Activated CD8-positive, alpha-beta memory T cell treated with anti-CD3 and anti-CD28 coated beads for 4 hours (primary cell): Measurements from ENCODE around the gene TCFL5.
"Not testable (repeated sequence)": the region's sequence is repeated elsewhere in the genome, so short reads cannot be mapped to it uniquely, and the experiment has no call there.

ENCODE experiments used
- DNase-seq, 2 donors: peaks; one replicate each; pipeline ENCODE4 v3.0.0-alpha.2; 2020; ENCODE audit warnings: low read depth in 2 of 2

Gene TCFL5

DNA sequence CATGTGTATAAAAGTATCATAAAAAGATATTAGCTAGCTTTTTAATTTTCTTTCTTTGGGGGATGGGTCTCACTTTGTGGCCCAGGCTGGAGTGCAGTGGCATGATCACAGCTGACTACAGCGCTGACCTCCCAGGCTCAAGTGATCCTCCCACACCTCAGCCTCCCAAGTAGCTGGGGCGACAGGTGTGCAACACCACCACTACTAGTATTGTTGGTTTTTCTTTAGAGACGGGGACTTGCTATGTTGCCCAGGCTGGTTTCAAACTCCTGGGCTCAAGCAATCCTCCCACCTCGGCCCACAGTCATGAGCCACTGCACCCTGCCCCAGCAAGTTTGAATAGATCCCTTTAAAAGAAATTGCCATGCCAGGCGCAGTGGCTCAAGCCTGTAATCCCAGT is 6.5 kb downstream of the TCFL5 start:
- DNase-seq: no peak

DNA sequence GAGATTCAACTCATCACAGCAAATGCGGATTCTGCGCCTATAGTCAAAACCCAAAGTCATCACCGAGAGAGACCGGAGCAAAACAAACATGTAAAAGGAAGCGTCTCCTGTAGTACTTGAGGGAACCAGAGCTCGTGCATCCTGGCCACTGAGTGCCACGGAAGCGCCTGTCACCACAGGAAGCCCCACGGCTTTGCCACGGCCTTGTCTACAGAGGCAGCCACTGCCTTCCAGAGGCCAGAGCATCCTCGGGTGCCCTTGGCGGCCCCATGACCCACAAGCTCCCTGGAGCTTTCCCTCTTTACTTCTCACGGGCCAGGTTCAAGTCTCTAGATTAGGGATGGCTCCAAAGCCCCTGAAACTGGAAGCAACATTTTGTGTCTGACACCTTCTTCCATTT is 7.5 kb downstream of the TCFL5 start:
- no peak for DNase-seq

DNA sequence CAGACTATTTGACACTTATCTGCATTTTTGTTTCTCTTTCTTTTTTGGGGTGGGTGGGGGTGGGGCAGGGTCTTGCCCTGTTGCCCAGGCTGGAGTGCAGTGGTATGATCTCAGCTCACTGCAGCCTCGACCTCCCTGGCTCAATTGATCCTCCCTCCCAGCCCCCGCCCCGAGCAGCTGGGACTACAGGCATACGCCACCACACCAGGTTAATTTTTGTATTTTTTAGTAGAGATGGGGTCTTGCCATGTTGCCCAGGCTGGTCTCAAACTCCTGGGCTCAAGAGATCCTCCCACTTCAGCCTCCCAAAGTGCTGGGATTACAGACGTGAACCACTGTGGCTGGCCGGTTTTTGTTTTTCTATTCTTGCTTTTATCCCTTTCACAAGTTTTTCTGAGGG is 8.3 kb downstream of the TCFL5 start:
- DNase-seq: not testable (repeated sequence)

DNA sequence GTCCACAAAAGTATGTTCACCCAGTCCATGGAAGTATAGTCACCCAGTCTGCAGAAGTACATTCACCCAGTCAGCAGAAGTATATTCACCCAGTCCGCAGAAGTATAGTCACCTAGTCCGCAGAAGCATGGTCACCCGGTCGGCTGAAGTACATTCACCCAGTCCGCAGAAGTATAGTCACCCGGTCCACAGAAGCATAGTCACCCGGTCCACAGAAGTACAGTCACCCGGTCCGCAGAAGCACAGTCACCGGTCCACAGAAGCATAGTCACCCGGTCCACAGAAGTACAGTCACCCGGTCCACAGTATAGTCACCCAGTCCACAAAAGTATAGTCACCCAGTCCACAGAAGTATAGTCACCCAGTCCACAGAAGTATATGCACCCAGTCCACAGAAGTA is 8.8 kb downstream of the TCFL5 start:
- DNase-seq: no peak

GRCh38 chr20:62852196-62852595 is 9.4 kb downstream of the TCFL5 start:
- no peak for DNase-seq

DNA sequence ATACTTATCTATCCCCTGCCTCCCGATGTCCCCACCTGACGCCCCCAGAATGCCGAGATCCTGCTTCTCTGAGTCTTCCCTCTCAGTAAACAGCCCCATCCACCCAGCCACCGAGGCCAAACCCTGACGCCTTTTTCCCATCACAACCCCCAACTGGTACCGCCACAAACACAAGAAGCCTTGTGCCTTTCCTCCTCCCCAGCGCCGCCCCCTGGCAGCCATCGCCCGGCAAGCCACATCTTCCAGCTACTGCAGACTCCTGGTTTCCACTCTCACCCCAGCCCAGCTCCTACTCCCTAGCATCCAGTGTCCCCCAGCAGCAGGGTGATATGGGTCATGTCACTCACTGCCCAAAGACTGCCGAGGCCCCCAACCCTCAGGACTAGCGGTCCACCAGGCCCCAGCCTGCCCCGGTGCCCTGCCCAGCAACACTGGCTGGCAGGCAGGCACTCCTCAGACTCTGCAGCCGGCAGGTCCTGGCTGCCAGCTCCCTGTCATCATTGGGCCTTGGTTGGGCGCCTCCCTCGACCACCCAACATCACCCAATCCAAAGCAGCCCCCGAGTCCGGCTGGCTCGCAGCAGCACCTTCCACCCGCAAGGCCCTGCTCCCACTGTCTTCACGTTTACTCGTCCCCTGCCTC is 11.2 kb downstream of the TCFL5 start:
- DNase-seq: no peak

DNA sequence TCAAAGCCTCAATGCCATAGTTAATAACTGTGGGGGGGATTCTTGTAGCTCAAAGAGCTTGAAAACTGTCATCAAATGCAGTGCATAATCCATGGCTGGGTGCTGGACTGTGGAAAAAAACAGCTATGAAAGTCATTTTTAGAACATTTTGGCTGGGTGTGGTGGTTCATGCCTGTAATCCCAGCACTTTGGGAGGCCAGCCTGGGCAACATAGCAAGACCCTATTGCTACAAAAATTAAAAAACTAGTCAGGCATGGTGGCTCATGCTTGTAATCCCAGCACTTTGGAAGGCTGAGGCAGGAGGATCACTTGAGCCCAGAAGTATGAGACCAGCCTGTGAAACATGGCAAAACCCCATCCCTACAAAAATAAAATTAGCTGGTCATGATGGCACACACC is 12.2 kb downstream of the TCFL5 start:
- no peak for DNase-seq

DNA sequence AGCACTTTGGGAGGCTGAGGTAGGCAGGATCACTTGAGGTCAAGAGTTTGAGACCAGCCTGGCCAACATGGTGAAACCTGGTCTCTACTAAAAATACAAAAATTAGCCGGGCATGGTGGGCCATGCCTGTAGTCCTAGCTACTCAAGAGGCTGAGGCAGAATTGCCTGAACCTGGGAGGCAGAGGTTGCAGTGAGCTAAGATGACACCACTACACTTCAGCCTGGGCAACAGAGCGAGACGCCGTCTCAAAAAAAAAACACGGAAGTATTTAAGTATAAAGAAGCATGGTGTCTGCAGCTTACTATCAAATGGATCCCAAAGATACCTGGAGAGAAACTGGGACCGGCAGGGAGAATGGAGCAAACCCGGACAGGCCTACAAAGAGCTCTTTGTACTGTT is 12.7 kb downstream of the TCFL5 start:
- DNase-seq: not testable (repeated sequence)

- no peak for DNase-seq
Observed at GRCh38 chr20:62846166-62846890, 15.3 kb downstream of the TCFL5 start.

DNA sequence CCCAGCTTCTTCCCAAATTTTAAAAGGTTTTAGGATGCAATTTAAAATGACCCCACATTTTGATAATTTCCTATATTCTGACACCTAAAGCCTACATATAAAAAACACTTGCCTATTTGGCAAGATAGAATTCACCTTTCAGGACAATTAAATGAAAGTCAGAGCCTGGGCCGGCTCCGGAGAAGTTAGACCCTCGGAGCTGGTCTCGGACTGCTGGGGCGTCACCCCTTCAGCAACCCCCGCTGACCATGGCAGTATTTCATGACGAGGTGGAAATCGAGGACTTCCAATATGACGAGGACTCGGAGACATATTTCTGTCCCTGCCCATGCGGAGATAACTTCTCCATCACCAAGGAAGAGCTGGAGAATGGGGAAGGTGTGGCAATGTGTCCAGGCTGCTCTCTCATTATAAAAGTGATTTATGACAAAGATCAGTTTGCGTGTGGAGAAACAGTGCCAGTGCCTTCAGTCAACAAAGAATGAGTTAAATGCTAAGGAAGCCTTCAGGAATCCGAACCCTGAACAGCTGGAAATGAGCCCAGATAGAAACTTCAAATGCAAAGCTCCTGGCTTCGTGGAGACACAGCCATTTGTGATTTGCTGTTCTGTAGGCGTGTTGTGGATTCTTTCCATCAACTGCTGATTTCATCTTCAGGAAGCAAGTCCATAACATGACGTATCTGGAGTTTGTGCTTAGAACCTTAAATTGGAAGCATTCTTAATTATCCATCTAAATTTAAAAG is 16.0 kb downstream of the TCFL5 start:
- no peak for DNase-seq

DNA sequence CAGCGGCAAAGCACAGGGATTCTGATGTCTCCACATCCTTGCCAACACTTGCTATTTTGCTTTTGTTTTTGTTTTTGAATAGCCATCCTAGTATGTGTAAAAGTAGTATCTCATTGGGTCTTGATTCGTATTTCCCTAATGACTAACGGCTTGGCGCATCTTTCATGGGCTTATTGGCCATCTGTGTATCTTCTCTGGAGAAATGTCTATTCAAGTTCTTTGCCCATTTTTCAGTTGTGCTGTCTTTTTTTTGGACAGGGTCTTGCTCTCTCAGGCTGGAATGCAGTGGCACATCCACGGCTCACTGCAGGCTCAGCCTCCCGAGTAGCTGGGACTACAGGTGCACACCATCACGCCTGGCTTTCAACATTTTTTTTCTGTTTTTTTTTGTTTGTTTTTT is 17.4 kb downstream of the TCFL5 start:
- no peak for DNase-seq

GRCh38 chr20:62843656-62844055 is 18.0 kb downstream of the TCFL5 start:
- DNase-seq: no peak

DNA sequence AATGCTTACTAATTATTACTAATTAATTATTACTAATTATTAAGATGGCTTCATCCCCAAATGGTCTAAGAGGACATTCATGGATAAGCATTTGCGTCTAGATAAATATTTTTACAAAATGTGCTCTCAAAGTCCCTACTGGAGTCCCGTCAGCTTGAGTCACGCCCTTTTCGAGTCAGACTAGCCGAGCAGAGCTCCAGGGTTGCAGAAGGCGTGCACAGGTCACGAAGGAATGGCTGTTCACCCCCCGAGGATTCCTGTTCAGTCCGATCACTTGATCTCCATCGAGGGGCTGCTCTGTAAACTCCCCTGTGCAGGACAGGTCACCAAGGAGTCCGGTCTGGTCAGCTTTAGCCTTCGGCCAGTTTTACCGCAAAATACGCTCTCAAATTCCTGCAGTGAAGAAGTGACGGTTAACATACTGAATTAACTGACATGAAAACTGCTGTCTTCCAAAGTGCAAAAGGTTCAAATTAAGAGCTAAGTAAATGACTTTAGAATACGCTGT is 19.9 kb downstream of the TCFL5 start:
- no peak for DNase-seq

GRCh38 chr20:62840244-62841197 is 21.1 kb downstream of the TCFL5 start:
- no peak for DNase-seq

DNA sequence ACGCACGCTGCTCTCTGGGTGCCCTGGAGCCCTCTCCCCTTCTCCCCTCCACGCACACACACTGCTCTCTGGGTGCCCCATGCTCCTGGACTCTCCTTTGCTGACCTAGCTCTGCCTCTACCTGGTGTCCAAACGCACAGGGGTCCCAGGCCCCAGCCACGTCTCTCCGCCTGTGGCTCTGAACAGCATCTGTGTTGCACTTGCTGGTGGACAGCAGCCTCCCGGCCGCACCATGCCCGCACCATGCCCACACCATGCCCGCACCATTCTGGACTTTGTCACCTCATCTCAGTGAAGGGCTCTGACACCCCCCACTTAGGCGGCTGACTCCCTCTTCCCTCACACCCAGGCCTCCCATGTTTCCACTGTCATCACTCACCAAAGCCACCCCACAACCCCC is 21.8 kb downstream of the TCFL5 start:
- no peak for DNase-seq

GRCh38 chr20:62839261-62839660 is 22.4 kb downstream of the TCFL5 start:
- no peak for DNase-seq

DNA sequence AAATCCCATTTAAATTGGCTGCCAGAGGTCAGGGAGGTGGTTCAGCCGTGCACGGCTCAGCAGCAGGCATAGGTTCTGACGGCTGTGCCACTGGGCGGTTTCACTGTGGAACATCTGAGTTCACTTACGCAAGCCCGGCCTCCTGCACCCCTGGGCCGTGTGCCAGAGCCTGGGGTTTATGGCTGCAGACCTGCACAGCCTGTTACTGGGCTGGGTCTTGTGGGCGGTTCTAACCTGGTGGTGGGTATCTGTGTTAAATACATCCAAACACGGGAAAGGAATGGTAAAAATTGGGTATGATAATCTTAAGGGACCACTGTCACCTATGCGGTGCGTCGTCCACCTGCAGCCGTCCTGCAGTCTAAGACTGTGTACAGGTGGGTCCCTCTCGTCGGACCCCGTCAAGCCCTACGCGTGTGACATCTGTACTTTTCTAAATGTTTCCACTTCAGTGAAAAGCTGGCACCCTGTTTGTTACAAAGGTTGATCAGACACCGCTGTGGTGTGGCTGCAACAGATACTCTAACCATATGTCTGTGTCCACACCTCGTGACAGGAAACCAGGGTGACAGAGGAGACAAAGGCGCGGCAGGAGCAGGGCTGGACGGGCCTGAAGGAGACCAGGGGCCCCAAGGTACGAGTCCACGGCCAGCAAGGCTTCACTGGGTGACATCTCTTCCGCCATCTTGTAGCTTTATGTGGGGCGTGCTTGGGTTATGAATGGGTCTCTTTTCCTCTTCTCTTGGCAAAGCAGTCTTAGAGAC is 23.3 kb downstream of the TCFL5 start:
- no peak for DNase-seq

DNA sequence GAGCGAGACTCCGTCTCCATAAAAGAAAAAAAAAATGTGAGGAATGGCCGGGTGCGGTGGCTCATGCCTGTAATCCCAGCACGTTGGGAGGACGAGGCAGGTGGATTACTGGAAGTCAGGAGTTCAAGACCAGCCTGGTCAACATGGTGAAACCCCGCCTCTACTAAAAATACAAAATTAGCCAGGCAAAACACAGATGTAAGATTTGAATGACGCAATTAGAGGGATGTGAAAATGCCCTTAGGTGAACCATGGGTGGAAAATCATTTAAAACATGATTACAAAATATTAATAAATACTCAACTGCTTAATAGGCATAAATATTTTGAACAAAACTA is 23.9 kb downstream of the TCFL5 start:
- DNase-seq: no peak

DNA sequence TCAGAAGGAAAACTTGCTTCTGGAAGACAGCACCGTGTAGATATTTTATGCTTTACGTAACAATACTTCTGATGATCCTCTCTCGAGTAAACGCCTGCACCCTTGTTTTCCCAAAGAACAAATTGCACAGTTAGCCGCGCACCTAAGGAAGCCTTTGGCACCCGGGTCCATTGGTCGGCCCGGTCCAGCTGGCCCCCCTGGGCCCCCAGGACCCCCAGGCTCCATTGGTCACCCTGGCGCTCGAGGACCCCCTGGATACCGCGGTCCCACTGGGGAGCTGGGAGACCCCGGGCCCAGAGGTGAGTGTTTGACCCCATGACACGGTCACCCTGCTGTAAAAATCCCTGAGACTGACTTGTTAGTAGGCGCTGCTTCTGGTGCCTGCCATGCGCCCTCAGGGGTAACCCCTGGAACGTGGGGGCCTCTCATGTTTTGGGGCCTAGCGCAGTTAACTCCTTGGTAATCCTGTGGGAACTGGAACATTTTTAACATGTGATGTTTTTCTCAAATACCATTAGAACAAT is 24.6 kb downstream of the TCFL5 start:
- DNase-seq: no peak

DNA sequence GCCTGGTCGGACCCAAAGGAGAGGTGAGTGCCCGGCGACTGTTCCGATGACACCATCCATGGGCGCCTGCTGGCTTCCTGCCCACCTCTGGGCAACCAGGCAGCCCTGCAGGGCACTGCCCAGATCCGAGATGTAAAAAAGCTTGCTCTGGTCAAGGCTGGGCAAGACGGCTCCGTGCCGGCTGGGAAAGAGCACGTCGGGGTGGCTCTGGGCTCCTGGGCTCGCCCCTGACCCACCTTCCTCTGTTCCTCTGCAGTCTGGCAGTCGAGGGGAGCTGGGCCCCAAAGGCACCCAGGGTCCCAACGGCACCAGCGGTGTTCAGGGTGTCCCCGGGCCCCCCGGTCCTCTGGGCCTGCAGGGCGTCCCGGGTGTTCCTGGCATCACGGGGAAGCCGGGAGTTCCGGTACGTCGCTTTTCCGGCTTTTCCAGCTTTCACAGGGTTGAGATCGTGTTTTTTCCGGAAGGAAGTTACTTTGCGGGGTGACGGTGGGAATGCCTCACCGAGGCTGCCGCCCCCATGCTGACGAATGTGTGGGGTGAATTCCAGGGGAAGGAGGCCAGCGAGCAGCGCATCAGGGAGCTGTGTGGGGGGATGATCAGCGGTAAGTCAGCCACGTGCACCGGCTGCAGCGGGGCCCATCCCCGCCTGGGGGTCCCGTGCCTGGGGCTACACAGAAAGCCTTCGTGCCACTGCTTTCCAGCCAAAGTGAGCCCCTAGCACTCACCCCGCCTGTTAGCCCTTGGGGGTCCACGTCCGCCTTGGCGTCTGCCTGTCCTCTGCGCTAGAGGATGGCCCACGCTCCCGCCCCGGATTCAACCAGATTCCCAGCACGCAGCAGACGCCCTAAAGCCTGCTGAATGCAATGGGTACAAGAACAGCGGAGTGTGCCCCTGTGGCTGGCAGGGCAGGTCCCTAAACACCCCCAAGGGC is 25.4 kb downstream of the TCFL5 start:
- DNase-seq: no peak
